Measurements from ENCODE around the gene BSN. TPM values are rescaled to one million over a fixed set of nuclear protein-coding genes. Genes with fewer than 3 reads are reported as not detected.
A peak's percentile ranks its signal among the peaks of the same experiment; 100 is the strongest.

Gene BSN
- total RNA-seq, 1 experiment from 2014 or later = 0.37 TPM

- no peak overlapping the region for H3K27ac Mint-ChIP-seq (ENCODE audit: low read depth, unreplicated experiment)
- POLR2A ChIA-PET = interaction anchor here (0.6 to 1.6 kb wide), 4 partner anchors 10 to 698 kb away, joined by 3 to 6 read pairs (median 4); no protein-coding TSS in a partner anchor
- CTCF ChIA-PET = interaction anchor here (0.6 to 7.0 kb wide), 4 partner anchors 27 to 135 kb away, joined by 3 to 232 read pairs (median 4); no protein-coding TSS in a partner anchor
These were observed 18.1 kb upstream of the BSN start for GRCh38 chr3:49535971-49536874.

GRCh38 chr3:49536875-49537533 is 17.3 kb upstream of the BSN start:
- no peaks in the 10 kb centered on the region for H3K27me3 Mint-ChIP-seq (ENCODE audit: insufficient read depth, unreplicated experiment)
- intact Hi-C loops (cut with micrococcal nuclease) = no loop called here
- CTCF ChIA-PET = interaction anchor here (0.6 to 7.0 kb wide), 9 partner anchors 14 to 134 kb away, joined by 3 to 232 read pairs (median 3); no protein-coding TSS in a partner anchor
- peaks cover 27% of the 10 kb centered on the region for H3K36me3 Mint-ChIP-seq (ENCODE audit: insufficient read depth, unreplicated experiment)
- no peaks in the 10 kb centered on the region for H3K4me1 Mint-ChIP-seq (ENCODE audit: insufficient read depth, unreplicated experiment)
- no TSS peak for BruUV-seq (replicated peaks)
- no peaks in the 10 kb centered on the region for H3K9me3 Mint-ChIP-seq (ENCODE audit: unreplicated experiment)
- no peak overlapping the region for H3K4me3 Mint-ChIP-seq (ENCODE audit: unreplicated experiment)
- DNase-seq (ENCODE audit: unreplicated experiment) = peak; percentile 8
- TF ChIP-seq CTCF (IDR thresholded peaks at IDR 0.05; ENCODE audit: unreplicated experiment) = no peak
- no peak overlapping the region for H3K27ac Mint-ChIP-seq (ENCODE audit: low read depth, unreplicated experiment)
- POLR2A ChIA-PET = interaction anchor here (0.6 to 1.8 kb wide), 6 partner anchors 9 to 697 kb away, joined by 3 to 6 read pairs (median 4); no protein-coding TSS in a partner anchor

More at GRCh38 chr3:49535971-49536874, 18.1 kb upstream of the BSN start:
- no peak for DNase-seq (ENCODE audit: unreplicated experiment)
- Mint-ChIP-seq H3K27me3 (ENCODE audit: insufficient read depth, unreplicated experiment) (no peaks in the 10 kb centered on the region), H3K4me3 (ENCODE audit: unreplicated experiment) (no peak overlapping the region), H3K4me1 (ENCODE audit: insufficient read depth, unreplicated experiment) (no peaks in the 10 kb centered on the region), H3K36me3 (ENCODE audit: insufficient read depth, unreplicated experiment) (peaks cover 35% of the 10 kb centered on the region), H3K9me3 (ENCODE audit: unreplicated experiment) (no peaks in the 10 kb centered on the region)
- intact Hi-C loops (cut with micrococcal nuclease) = no loop called here
- TF ChIP-seq CTCF (IDR thresholded peaks at IDR 0.05; ENCODE audit: unreplicated experiment) = no peak
- no TSS peak for BruUV-seq (replicated peaks)

DNA sequence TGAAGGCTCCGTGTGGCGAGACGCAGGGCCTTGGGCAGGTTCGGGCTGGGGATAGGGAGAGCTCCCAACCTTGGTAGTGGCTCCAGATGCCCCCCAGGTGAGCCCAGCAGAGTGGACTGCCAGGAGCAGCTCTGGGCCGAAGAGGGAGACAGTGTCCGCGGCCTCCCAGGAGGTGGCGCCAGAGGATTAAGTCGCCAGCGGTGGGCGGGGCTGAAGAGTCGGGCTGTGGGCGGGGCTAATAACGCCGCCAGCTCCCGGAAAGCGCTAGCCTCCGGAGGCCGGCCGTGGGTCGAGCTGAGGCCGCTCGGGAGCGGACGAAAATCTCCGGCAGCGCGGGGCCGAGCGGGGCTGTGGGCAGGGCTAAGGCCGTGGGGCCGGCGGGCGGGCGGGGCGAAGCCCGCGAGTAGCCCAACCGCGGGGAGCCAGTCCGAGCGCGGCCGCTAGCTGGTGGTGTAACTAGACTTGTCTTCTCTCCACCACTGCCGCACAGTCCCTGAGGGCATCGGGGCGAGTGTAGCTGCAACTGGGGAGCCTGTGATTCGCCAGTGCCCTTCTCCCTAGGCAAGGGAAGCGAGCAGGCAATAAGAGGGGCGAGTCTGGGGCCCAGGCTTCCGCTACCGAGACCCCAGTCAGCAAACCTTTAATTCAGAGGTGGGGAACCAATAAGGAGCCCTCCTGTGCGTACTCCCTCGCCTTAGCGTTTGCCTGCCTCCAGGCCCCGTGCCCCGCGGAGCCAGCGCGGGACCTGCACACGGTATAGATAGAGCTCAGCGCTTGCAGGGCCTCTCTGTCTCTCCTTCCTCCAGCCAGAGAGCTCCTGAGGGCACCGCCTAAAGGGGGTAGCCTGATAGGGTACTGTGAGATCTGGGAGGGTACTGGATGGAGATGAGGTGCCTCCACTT is 14.4 kb upstream of the BSN start:
- intact Hi-C loops (cut with micrococcal nuclease) = loop anchor here (1.0 kb wide), 1 partner anchor 131 kb away; no protein-coding TSS in a partner anchor
- ChIA-PET CTCF (interaction anchor here (0.6 to 7.0 kb wide), 49 partner anchors 8 to 1294 kb away, joined by 3 to 232 read pairs (median 4); partner anchors contain the start of genes BSN, DAG1 and USP4), POLR2A (interaction anchor here (0.6 to 2.4 kb wide), 14 partner anchors 10 to 306 kb away, joined by 3 to 51 read pairs (median 5); partner anchors contain the start of genes BSN, DAG1, IP6K1 and MST1)
- peaks cover 9% of the 10 kb centered on the region for H3K36me3 Mint-ChIP-seq (ENCODE audit: insufficient read depth, unreplicated experiment)
- H3K27ac Mint-ChIP-seq (ENCODE audit: low read depth, unreplicated experiment) = no peak overlapping the region
- no TSS peak for BruUV-seq (replicated peaks)
- peak overlapping the region; percentile 70 for H3K4me3 Mint-ChIP-seq (ENCODE audit: unreplicated experiment)
- no peaks in the 10 kb centered on the region for H3K4me1 Mint-ChIP-seq (ENCODE audit: insufficient read depth, unreplicated experiment)
- no peaks in the 10 kb centered on the region for H3K9me3 Mint-ChIP-seq (ENCODE audit: unreplicated experiment)
- peaks cover 22% of the 10 kb centered on the region for H3K27me3 Mint-ChIP-seq (ENCODE audit: insufficient read depth, unreplicated experiment)
- TF ChIP-seq CTCF (IDR thresholded peaks at IDR 0.05; ENCODE audit: unreplicated experiment) = peak; percentile 82
- peak; percentile 91 for DNase-seq (ENCODE audit: unreplicated experiment)
